Measurements from ENCODE around the gene PTPRD.

DNA sequence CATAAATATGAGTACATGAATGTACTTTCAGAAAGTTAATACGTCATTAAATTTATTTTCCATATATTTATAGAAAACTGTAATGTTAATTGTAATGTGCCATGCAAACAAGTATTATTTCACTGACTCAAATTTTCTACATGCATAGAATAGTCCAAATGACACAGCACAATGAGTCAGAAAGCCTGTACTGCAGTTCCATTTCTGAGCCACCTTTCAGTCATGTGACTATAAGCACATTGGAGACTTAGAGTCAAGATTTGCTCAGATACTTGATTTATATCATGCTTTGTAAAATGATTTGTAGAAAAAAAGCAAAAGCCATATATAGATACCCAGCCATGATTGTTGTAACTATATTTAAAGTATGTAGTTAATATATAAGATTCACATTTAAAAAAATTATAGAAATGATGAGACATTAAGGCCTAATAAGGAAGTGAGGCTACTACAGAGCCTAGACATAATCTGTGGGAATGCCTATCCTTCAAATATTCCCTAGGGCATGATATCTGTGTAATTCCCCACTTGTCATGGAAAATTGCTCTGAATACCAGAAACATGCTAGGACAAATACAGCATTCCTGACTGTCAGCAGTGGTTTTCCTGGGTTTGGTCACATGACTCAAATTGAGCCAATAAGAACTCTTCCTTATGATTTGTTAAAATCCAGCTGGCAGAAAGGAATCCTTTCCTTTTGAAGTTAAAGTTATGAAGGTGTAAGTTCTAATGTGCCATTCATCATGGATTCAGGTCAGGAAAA is 50.0 kb downstream of the PTPRD start:
- TF ChIP-seq, protein P1, sequence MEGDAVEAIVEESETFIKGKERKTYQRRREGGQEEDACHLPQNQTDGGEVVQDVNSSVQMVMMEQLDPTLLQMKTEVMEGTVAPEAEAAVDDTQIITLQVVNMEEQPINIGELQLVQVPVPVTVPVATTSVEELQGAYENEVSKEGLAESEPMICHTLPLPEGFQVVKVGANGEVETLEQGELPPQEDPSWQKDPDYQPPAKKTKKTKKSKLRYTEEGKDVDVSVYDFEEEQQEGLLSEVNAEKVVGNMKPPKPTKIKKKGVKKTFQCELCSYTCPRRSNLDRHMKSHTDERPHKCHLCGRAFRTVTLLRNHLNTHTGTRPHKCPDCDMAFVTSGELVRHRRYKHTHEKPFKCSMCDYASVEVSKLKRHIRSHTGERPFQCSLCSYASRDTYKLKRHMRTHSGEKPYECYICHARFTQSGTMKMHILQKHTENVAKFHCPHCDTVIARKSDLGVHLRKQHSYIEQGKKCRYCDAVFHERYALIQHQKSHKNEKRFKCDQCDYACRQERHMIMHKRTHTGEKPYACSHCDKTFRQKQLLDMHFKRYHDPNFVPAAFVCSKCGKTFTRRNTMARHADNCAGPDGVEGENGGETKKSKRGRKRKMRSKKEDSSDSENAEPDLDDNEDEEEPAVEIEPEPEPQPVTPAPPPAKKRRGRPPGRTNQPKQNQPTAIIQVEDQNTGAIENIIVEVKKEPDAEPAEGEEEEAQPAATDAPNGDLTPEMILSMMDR (conservative IDR thresholded peaks at IDR 0.05; ENCODE audit: low read length) = no peak
- TF ChIP-seq EZH2phosphoT487 (IDR thresholded peaks at IDR 0.05; ENCODE audit: borderline replicate concordance, low read depth, low read length) = no peak

Measured in OCI-LY7 (cell line).